ENCODE results near the gene MAML3.

GRCh38 chr4:140168936-140169335, 15.0 kb upstream of the MAML3 start:
- TF ChIP-seq, protein P1, sequence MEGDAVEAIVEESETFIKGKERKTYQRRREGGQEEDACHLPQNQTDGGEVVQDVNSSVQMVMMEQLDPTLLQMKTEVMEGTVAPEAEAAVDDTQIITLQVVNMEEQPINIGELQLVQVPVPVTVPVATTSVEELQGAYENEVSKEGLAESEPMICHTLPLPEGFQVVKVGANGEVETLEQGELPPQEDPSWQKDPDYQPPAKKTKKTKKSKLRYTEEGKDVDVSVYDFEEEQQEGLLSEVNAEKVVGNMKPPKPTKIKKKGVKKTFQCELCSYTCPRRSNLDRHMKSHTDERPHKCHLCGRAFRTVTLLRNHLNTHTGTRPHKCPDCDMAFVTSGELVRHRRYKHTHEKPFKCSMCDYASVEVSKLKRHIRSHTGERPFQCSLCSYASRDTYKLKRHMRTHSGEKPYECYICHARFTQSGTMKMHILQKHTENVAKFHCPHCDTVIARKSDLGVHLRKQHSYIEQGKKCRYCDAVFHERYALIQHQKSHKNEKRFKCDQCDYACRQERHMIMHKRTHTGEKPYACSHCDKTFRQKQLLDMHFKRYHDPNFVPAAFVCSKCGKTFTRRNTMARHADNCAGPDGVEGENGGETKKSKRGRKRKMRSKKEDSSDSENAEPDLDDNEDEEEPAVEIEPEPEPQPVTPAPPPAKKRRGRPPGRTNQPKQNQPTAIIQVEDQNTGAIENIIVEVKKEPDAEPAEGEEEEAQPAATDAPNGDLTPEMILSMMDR (IDR thresholded peaks at IDR 0.05; ENCODE audit: low read length): no peak
- TF ChIP-seq EZH2 (IDR thresholded peaks at IDR 0.05; ENCODE audit: borderline replicate concordance, low read length): no peak
